K562 (cell line): ENCODE measurements around the gene BCAN. TPM values are rescaled to one million over a fixed set of nuclear protein-coding genes. Genes with fewer than 3 reads are reported as not detected.

Experiments used
- ATAC-seq: fragments of 200-7000 bp; cut with Tn5 transposase; 3 replicates; pipeline ENCODE4 v1.9.1; 2020; ENCODE audit warnings: moderate library complexity
- BruUV-seq: library from RNA; stranded (reverse); fragments of 400-500 nt; replicated peaks from 2 replicates; lab custom pipeline; 2021; lab: Mats Ljungman, UMichigan
- CTCF ChIA-PET: fragments of 300-600 bp; formaldehyde crosslinking; extraction: SDS; loops from one replicate; lab custom pipeline; 2021; ENCODE audit warnings: low intra/inter-chr PET ratio; lab: Yijun Ruan, JAX
- POLR2A ChIA-PET: fragments of 300-600, 350-650 bp; sonication (Branson Sonifier 250); formaldehyde crosslinking; extraction: SDS; loops from one replicate; lab custom pipeline; 2021; ENCODE audit warnings: antibody characterized with exemption, inconsistent platforms; lab: Yijun Ruan, JAX
- DNase-seq, 4 experiments: peaks; one replicate each; pipeline versions ENCODE4 v3.0.0 to v3.0.0-alpha.2; 2011 to 2018; ENCODE audit warnings: low spot score in 3 of 4, mixed read lengths in 3 of 4; ENCODE audit errors: extremely low read depth in 1 of 4
- FAIRE-seq: peaks from 2 replicates; lab custom pipeline; 2011; peaks lifted over from hg19 to GRCh38; lab: Jason Lieb, UNC
- H2AFZ ChIP-seq: 2 replicates; pipeline ENCODE4 v1.6.0; 2011; ENCODE audit warnings: low read depth, low read length, control low read depth, inconsistent platforms
- H3K27ac ChIP-seq: fragments of 200-600 bp; 3 replicates; pipeline ENCODE4 v1.8.0; 2011; ENCODE audit warnings: low read depth, mild to moderate bottlenecking, control low read depth, inconsistent platforms, low read length, moderate library complexity, mixed read lengths; ENCODE audit errors: extremely low read depth
- H3K27me3 ChIP-seq, 2 experiments: fragments of 300-600 bp in 1 of 2; 2 replicates in 1 of 2; 3 replicates in 1 of 2; pipeline versions ENCODE4 v1.6.0 to v1.8.0; 2011; ENCODE audit warnings: inconsistent platforms in 2 of 2, low read length in 2 of 2, mild to moderate bottlenecking in 1 of 2, mixed read lengths in 1 of 2, moderate library complexity in 1 of 2; ENCODE audit not compliant: control insufficient read depth in 2 of 2, insufficient read depth in 2 of 2
- H3K36me3 ChIP-seq: fragments of 300-600 bp; 3 replicates; pipeline ENCODE4 v1.8.0; 2011; ENCODE audit warnings: mild to moderate bottlenecking, low read length, inconsistent platforms; ENCODE audit not compliant: control insufficient read depth, insufficient read depth
- H3K4me1 ChIP-seq, 2 experiments: fragments of 200-600 bp in 1 of 2; replicated peaks in 1 of 2; 2 replicates in 1 of 2; 3 replicates in 1 of 2; pipeline versions ENCODE4 v1.5.1 to v1.8.0; 2011; ENCODE audit warnings: inconsistent platforms in 2 of 2, low read length in 2 of 2, mild to moderate bottlenecking in 1 of 2, mixed read lengths in 1 of 2, moderate library complexity in 1 of 2; ENCODE audit not compliant: control insufficient read depth in 2 of 2, insufficient read depth in 2 of 2
- H3K4me2 ChIP-seq: 2 replicates; pipeline ENCODE4 v1.6.1; 2011; ENCODE audit warnings: low read length, control low read depth, inconsistent platforms, mixed read lengths; ENCODE audit not compliant: insufficient read depth
- H3K4me3 ChIP-seq: fragments of 200-600 bp; sonication (generic), shearing (Covaris generic); 2 replicates; pipeline ENCODE4 v1.5.1; 2016; ENCODE audit warnings: control low read depth, inconsistent platforms
- H3K79me2 ChIP-seq: fragments of 200-600 bp; 3 replicates; pipeline ENCODE4 v1.8.0; 2011; ENCODE audit warnings: low read length, inconsistent platforms; ENCODE audit not compliant: control insufficient read depth, insufficient read depth
- H3K9ac ChIP-seq, 2 experiments: 2 replicates each; pipeline versions ENCODE4 v1.6.0 to v1.6.1; 2011; ENCODE audit warnings: low read depth in 2 of 2, low read length in 2 of 2, control low read depth in 1 of 2, inconsistent platforms in 1 of 2, mild to moderate bottlenecking in 1 of 2, mixed read lengths in 1 of 2; ENCODE audit not compliant: insufficient read depth in 1 of 2
- H3K9me1 ChIP-seq: one replicate; pipeline ENCODE4 v1.6.0; 2011; ENCODE audit warnings: inconsistent platforms, mild to moderate bottlenecking, low read length, moderate library complexity; ENCODE audit not compliant: control insufficient read depth, insufficient read depth
- H3K9me3 ChIP-seq: replicated peaks from 2 replicates; pipeline ENCODE4 v1.5.1; 2011; ENCODE audit warnings: low read depth, low read length, inconsistent platforms; ENCODE audit not compliant: control insufficient read depth, insufficient read depth
- H4K20me1 ChIP-seq: replicated peaks from 2 replicates; pipeline ENCODE4 v1.6.1; 2011; ENCODE audit warnings: low read length, inconsistent platforms, mixed read lengths; ENCODE audit not compliant: control insufficient read depth, insufficient read depth
- EGR1 ChIP-seq: fragments of 450-650 bp; conservative IDR thresholded peaks from 2 replicates; pipeline ENCODE4 v1.6.1; 2017; ENCODE audit warnings: mild to moderate bottlenecking
- WGBS: fragments of 100-300 bp; shearing (Covaris generic); methylation state at CpG from one replicate; pipeline ENCODE4 v1.1.6; 2016; ENCODE audit warnings: low coverage, mixed read lengths; ENCODE audit not compliant: insufficient coverage; ENCODE audit errors: missing lambda C conversion rate; 5-methylcytosine and 5-hydroxymethylcytosine counted together
- in situ Hi-C: fragments of 300-500 bp; cut with MboI; formaldehyde crosslinking; loops from 4 replicates; pipeline ENCODE4 v1.15.0; 2018; ENCODE audit warnings: inconsistent platforms, mixed read lengths
- intact Hi-C: fragments of 100-400 bp; cut with micrococcal nuclease; formaldehyde crosslinking; loops from 2 replicates; pipeline ENCODE4 v1.14.2; 2022
- polyA plus RNA-seq, 8 experiments: library from polyadenylated mRNA; depleted of rRNA in 4 of 8; stranded (reverse) in 5 of 8; unstranded in 3 of 8; fragments of >200 nt; fragmentation: Nextera tagmentation in 2 of 8; fragmentation: Illumina TruSeq in 1 of 8; extraction: Ambion mirVana in 2 of 8; extraction: Trizol in 1 of 8; gene quantifications; 2 replicates each; pipeline versions ENCODE4 v1.2.1 to v1.2.3, GENCODE V29; 2011 to 2014; ENCODE audit warnings: inconsistent platforms in 1 of 8, missing spikeins in 1 of 8
- total RNA-seq, 7 experiments: library from RNA; depleted of rRNA in 6 of 7; stranded (reverse); fragments of >200 nt in 6 of 7; fragmentation: Illumina TruSeq in 2 of 7; extraction: Trizol in 2 of 7; gene quantifications; 2 replicates each; pipeline versions ENCODE4 v1.2.1 to v1.2.3, GENCODE V29; 2011 to 2021; ENCODE audit warnings: low replicate concordance in 1 of 7
- TF ChIP-seq, protein P1 (sequence below): sonication (generic); formaldehyde crosslinking; IDR thresholded peaks from 2 replicates; pipeline ENCODE4 v1.8.1; 2022; ENCODE audit warnings: missing genetic modification reagents

The BCAN gene
- total and polyA plus RNA-seq, 9 of the 15 experiments (the other 6 are each of a cell fraction or from before 2014, with no cell fraction given), result 0.04 to 0.33 (median 0.14) TPM; not detected in 5

DNA sequence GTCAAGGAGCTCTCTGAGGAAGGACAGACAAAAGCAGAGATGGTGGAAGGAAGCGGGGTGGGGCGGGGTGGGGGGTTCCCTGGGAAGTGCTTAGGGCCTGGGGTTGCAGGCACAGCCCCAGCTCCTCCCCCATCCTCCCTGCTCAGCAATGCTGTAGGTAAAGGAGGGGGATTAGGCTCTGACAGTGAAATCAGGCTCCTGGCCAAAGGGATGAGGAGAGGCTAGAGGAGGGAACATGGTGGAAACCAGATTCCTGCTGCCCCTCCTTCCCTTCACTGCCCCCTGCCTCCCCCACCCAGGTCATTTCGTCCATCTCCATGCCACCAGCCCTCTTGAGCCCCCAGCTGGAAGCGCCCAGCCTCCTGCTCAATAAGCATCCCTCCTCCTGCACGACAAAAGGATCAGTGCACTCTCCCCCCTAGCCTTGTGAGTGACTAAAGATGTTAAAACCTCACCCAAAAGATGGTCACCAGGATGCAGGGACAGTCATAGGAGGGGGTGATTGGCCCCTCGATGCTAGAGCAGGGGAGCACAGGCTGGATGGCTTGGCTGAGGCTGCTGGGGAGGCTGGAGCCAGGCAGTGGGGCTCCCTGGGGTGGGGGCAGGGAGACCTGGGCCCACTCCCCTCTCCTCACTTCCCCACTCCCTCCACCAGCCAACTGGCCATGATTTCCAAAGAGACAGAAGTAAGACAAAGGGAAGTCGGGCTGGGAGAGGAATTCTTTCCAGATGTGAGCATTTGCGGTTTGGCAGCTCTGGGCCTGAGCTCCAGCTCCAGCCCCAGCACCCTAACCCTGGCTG is 65.7 kb downstream of the BCAN start:
- DNase-seq (no peak), FAIRE-seq (no peak), ATAC-seq (no peak)
- no TSS peak for BruUV-seq
- Histone ChIP-seq H3K4me2 (no peak overlapping the region), H3K9me3 (no peaks in the 10 kb centered on the region), H4K20me1 (no peaks in the 10 kb centered on the region), H3K9ac (no peak overlapping the region), H3K36me3 (no peaks in the 10 kb centered on the region), H3K79me2 (no peaks in the 10 kb centered on the region), H3K4me3 (no peak overlapping the region), H3K27ac (no peak overlapping the region), H3K4me1 (peaks cover 7 to 26% of the 10 kb centered on the region in 2 experiments; a peak in 4 of 5 replicates), H2AFZ (no peak overlapping the region), H3K27me3 (no peaks in the 10 kb centered on the region), H3K9me1 (no peaks in the 10 kb centered on the region)
- ChIA-PET CTCF (interaction anchor here (2.7 to 4.4 kb wide), 2 partner anchors 18 to 48 kb away, joined by 36 to 64 read pairs; no protein-coding TSS in a partner anchor), POLR2A (interaction anchor here (0.5 to 3.0 kb wide), 13 partner anchors 8 to 541 kb away, joined by 3 to 21 read pairs (median 3); partner anchors contain the start of gene MRPL24)
- 22% methylated on average over 3 of the region's 8 CpGs for WGBS
- no peak for TF ChIP-seq EGR1
- TF ChIP-seq, protein P1, sequence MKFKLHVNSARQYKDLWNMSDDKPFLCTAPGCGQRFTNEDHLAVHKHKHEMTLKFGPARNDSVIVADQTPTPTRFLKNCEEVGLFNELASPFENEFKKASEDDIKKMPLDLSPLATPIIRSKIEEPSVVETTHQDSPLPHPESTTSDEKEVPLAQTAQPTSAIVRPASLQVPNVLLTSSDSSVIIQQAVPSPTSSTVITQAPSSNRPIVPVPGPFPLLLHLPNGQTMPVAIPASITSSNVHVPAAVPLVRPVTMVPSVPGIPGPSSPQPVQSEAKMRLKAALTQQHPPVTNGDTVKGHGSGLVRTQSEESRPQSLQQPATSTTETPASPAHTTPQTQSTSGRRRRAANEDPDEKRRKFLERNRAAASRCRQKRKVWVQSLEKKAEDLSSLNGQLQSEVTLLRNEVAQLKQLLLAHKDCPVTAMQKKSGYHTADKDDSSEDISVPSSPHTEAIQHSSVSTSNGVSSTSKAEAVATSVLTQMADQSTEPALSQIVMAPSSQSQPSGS (CRISPR knock-in tag), result no peak
- in situ Hi-C loops (no loop called here), intact Hi-C loops (no loop called here)
